ENCODE results near the gene KCNJ16. TPM values are rescaled to one million over a fixed set of nuclear protein-coding genes. Genes with fewer than 3 reads are reported as not detected.

KCNJ16 gene
- total RNA-seq, 3 donors from 2014 or later: 0.32 to 18.6 (median 1.3) TPM

GRCh38 chr17:70119545-70119944 is 44.5 kb downstream of the KCNJ16 start:
- Histone ChIP-seq H3K27ac (no peak overlapping the region), H3K36me3 (no peaks in the 10 kb centered on the region), H3K27me3 (no peaks in the 10 kb centered on the region), H3K9me3 (peaks cover 0 to 7% of the 10 kb centered on the region in 2 donors), H3K4me3 (no peak overlapping the region), H3K4me1 (no peaks in the 10 kb centered on the region)
- DNase-seq (ENCODE audit: low spot score in 2 of 2): no peak
- no peak for TF ChIP-seq POLR2AphosphoS5 (IDR thresholded peaks at IDR 0.05)
- intact Hi-C loops (cut with DNase I; ENCODE audit: low total_unique reads): no loop called here

- Histone ChIP-seq H3K9me3 (peaks cover 0 to 7% of the 10 kb centered on the region in 2 donors), H3K4me3 (no peak overlapping the region), H3K27me3 (no peaks in the 10 kb centered on the region), H3K4me1 (no peaks in the 10 kb centered on the region), H3K36me3 (no peaks in the 10 kb centered on the region), H3K27ac (no peak overlapping the region)
- TF ChIP-seq POLR2A (IDR thresholded peaks at IDR 0.05): no peak
- TF ChIP-seq CTCF (IDR thresholded peaks at IDR 0.05): no peak
- no peak for TF ChIP-seq POLR2AphosphoS5 (IDR thresholded peaks at IDR 0.05)
- no peak for DNase-seq (ENCODE audit: low spot score in 2 of 2)
- intact Hi-C loops (cut with DNase I; ENCODE audit: low total_unique reads): no loop called here
These were observed 45.0 kb downstream of the KCNJ16 start for GRCh38 chr17:70119983-70120382.

- no peak for DNase-seq (ENCODE audit: low spot score in 2 of 2)
- Histone ChIP-seq H3K27ac (no peak overlapping the region), H3K4me1 (no peaks in the 10 kb centered on the region), H3K9me3 (peaks cover 0 to 7% of the 10 kb centered on the region in 2 donors), H3K4me3 (no peak overlapping the region), H3K36me3 (no peaks in the 10 kb centered on the region), H3K27me3 (no peaks in the 10 kb centered on the region)
- intact Hi-C loops (cut with DNase I; ENCODE audit: low total_unique reads): no loop called here
- TF ChIP-seq POLR2A (IDR thresholded peaks at IDR 0.05) (no peak), CTCF (IDR thresholded peaks at IDR 0.05) (no peak), POLR2AphosphoS5 (IDR thresholded peaks at IDR 0.05) (no peak)
These were observed 45.4 kb downstream of the KCNJ16 start for GRCh38 chr17:70120425-70120824.

GRCh38 chr17:70121126-70121525 is 46.1 kb downstream of the KCNJ16 start:
- no peaks in the 10 kb centered on the region for H3K27me3 ChIP-seq
- no peak for DNase-seq (ENCODE audit: low spot score in 2 of 2)
- H3K36me3 ChIP-seq: no peaks in the 10 kb centered on the region
- H3K4me3 ChIP-seq: no peak overlapping the region
- H3K9me3 ChIP-seq: peaks cover 0 to 7% of the 10 kb centered on the region in 2 donors
- H3K4me1 ChIP-seq: no peaks in the 10 kb centered on the region
- TF ChIP-seq POLR2A (IDR thresholded peaks at IDR 0.05) (no peak), CTCF (IDR thresholded peaks at IDR 0.05) (no peak), POLR2AphosphoS5 (IDR thresholded peaks at IDR 0.05) (no peak)
- no peak overlapping the region for H3K27ac ChIP-seq
- intact Hi-C loops (cut with DNase I; ENCODE audit: low total_unique reads): no loop called here

GRCh38 chr17:70123193-70123592 is 48.2 kb downstream of the KCNJ16 start:
- intact Hi-C loops (cut with DNase I; ENCODE audit: low total_unique reads): no loop called here
- H3K36me3 ChIP-seq: no peaks in the 10 kb centered on the region
- no peaks in the 10 kb centered on the region for H3K27me3 ChIP-seq
- H3K27ac ChIP-seq: no peak overlapping the region
- H3K4me1 ChIP-seq: no peaks in the 10 kb centered on the region
- TF ChIP-seq POLR2AphosphoS5 (IDR thresholded peaks at IDR 0.05): no peak
- no peak for TF ChIP-seq CTCF (IDR thresholded peaks at IDR 0.05)
- no peak for TF ChIP-seq POLR2A (IDR thresholded peaks at IDR 0.05)
- DNase-seq (ENCODE audit: low spot score in 2 of 2): no peak
- H3K4me3 ChIP-seq: no peak overlapping the region
- peaks cover 0 to 7% of the 10 kb centered on the region in 2 donors for H3K9me3 ChIP-seq

- intact Hi-C loops (cut with DNase I; ENCODE audit: low total_unique reads): no loop called here
- DNase-seq (ENCODE audit: low spot score in 2 of 2): no peak
- Histone ChIP-seq H3K36me3 (no peaks in the 10 kb centered on the region), H3K27me3 (no peaks in the 10 kb centered on the region), H3K4me3 (no peak overlapping the region), H3K9me3 (peaks cover 0 to under 1% of the 10 kb centered on the region in 2 donors), H3K4me1 (no peaks in the 10 kb centered on the region), H3K27ac (no peak overlapping the region)
- no peak for TF ChIP-seq POLR2AphosphoS5 (IDR thresholded peaks at IDR 0.05)
- no peak for TF ChIP-seq POLR2A (IDR thresholded peaks at IDR 0.05)
- TF ChIP-seq CTCF (IDR thresholded peaks at IDR 0.05): no peak
These were observed 49.7 kb downstream of the KCNJ16 start for GRCh38 chr17:70124723-70125122.

Measured in breast epithelium (tissue), 4 donors.